HG02852 (cell line): ENCODE measurements around the gene SPON1.

ENCODE experiments used
- ATAC-seq: cut with Tn5 transposase; IDR thresholded peaks from one replicate; pipeline ENCODE4 v1.9.1; 2021; ENCODE audit warnings: mild to moderate bottlenecking, moderate library complexity; ENCODE audit not compliant: unreplicated experiment

The SPON1 gene

GRCh38 chr11:14308897-14309387 is 346.4 kb downstream of the SPON1 start:
- ATAC-seq = peak; percentile 38

- ATAC-seq = no peak
These were observed 347.1 kb downstream of the SPON1 start for GRCh38 chr11:14309425-14310192.

GRCh38 chr11:14310679-14311078 is 348.2 kb downstream of the SPON1 start:
- no peak for ATAC-seq

- ATAC-seq = no peak
These were observed 350.4 kb downstream of the SPON1 start for GRCh38 chr11:14312736-14313438.

DNA sequence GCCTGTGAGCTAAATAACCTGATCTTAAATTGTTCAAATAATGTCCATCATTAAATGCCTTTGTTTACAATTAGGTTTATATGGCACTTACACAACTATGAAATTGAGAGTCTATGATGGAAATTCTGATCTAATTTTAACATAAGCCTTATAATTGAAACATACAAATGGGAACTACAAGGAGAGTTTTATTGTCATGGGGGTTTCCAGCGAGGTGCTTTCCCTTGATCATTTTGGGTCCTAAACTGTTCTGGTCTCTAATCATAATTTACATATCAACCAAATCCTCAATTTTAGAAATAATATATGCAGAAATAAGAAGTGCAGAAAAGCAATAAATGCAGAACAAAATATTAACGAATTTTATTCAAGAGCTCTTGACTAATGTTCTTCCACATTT is 351.6 kb downstream of the SPON1 start:
- ATAC-seq = no peak

- no peak for ATAC-seq
These were observed 352.6 kb downstream of the SPON1 start for GRCh38 chr11:14315130-14315529.
